DND-41 (cell line): ENCODE data around the gene HDAC3.

ENCODE experiments used
- ATAC-seq: fragments of 200-7000 bp; cut with Tn5 transposase; 3 replicates; pipeline ENCODE4 v1.9.1; 2021; ENCODE audit warnings: low read depth; ENCODE audit not compliant: insufficient read depth
- DNase-seq: peaks from one replicate; pipeline ENCODE4 v3.0.0-alpha.2; 2020
- H2AFZ ChIP-seq: 2 replicates; pipeline ENCODE4 v1.6.0; 2012; ENCODE audit warnings: low read depth, low read length
- H3K27ac ChIP-seq: 2 replicates; pipeline ENCODE4 v1.5.1; 2012; ENCODE audit warnings: low read length, inconsistent platforms
- H3K27me3 ChIP-seq: fragments of 200-600 bp; sonication (generic); 2 replicates; pipeline ENCODE4 v1.6.0; 2012; ENCODE audit warnings: low read length, mild to moderate bottlenecking, inconsistent platforms; ENCODE audit not compliant: insufficient read depth, poor library complexity
- H3K36me3 ChIP-seq: 2 replicates; pipeline ENCODE4 v1.5.1; 2012; ENCODE audit warnings: low read length, inconsistent platforms; ENCODE audit not compliant: insufficient read depth
- H3K4me1 ChIP-seq: 2 replicates; pipeline ENCODE4 v1.5.1; 2012; ENCODE audit warnings: mild to moderate bottlenecking, low read length; ENCODE audit not compliant: insufficient read depth
- H3K4me2 ChIP-seq: 2 replicates; pipeline ENCODE4 v1.6.0; 2012; ENCODE audit warnings: mild to moderate bottlenecking, moderate library complexity, low read length, inconsistent platforms; ENCODE audit not compliant: insufficient read depth
- H3K4me3 ChIP-seq, 2 experiments: fragments of 200-600 bp in 1 of 2; shearing (Covaris generic) in 1 of 2; 2 replicates each; pipeline ENCODE4 v1.5.1; 2012 to 2016; ENCODE audit warnings: inconsistent platforms in 2 of 2, low read length in 2 of 2, mild to moderate bottlenecking in 2 of 2, low read depth in 1 of 2, moderate library complexity in 1 of 2
- H3K79me2 ChIP-seq: 2 replicates; pipeline ENCODE4 v1.6.0; 2012; ENCODE audit warnings: low read length, inconsistent platforms; ENCODE audit not compliant: insufficient read depth
- H3K9ac ChIP-seq: 2 replicates; pipeline ENCODE4 v1.6.0; 2012; ENCODE audit warnings: low read depth, mild to moderate bottlenecking, inconsistent platforms, low read length, moderate library complexity
- H3K9me3 ChIP-seq: 2 replicates; pipeline ENCODE4 v1.5.1; 2012; ENCODE audit warnings: low read length, moderate library complexity, mild to moderate bottlenecking, inconsistent platforms; ENCODE audit not compliant: insufficient read depth, severe bottlenecking
- H4K20me1 ChIP-seq: 2 replicates; pipeline ENCODE4 v1.6.0; 2012; ENCODE audit warnings: low read length; ENCODE audit not compliant: insufficient read depth
- EZH2 ChIP-seq: IDR thresholded peaks from 3 replicates; pipeline ENCODE4 v1.6.1; 2012; ENCODE audit warnings: borderline replicate concordance, low read depth, mild to moderate bottlenecking, moderate library complexity, low read length, inconsistent platforms; ENCODE audit not compliant: severe bottlenecking
- TF ChIP-seq, protein P1 (sequence below): IDR thresholded peaks from 2 replicates; pipeline ENCODE4 v1.5.1; 2012; ENCODE audit warnings: borderline replicate concordance, low read length, moderate library complexity, mild to moderate bottlenecking; ENCODE audit not compliant: poor library complexity, severe bottlenecking; ENCODE audit errors: extremely low read depth

The HDAC3 gene

GRCh38 chr5:141636413-141637122 lies at the start of gene HDAC3, which contains the start of gene RELL2:
TSS of gene HDAC3 (minus strand) at chr5:141636849. CDS start at chr5:141636790, 59 bp downstream.
TSS of gene RELL2 (plus strand) at chr5:141636997. CDS start at chr5:141638226, 1,229 bp downstream.
- H3K4me1 ChIP-seq = peaks cover 43% of the 10 kb centered on the region
- peak within 1 kb of the TSS; percentile 82 to 98 for H3K4me3 ChIP-seq
- no peak for TF ChIP-seq EZH2
- TF ChIP-seq, protein P1, sequence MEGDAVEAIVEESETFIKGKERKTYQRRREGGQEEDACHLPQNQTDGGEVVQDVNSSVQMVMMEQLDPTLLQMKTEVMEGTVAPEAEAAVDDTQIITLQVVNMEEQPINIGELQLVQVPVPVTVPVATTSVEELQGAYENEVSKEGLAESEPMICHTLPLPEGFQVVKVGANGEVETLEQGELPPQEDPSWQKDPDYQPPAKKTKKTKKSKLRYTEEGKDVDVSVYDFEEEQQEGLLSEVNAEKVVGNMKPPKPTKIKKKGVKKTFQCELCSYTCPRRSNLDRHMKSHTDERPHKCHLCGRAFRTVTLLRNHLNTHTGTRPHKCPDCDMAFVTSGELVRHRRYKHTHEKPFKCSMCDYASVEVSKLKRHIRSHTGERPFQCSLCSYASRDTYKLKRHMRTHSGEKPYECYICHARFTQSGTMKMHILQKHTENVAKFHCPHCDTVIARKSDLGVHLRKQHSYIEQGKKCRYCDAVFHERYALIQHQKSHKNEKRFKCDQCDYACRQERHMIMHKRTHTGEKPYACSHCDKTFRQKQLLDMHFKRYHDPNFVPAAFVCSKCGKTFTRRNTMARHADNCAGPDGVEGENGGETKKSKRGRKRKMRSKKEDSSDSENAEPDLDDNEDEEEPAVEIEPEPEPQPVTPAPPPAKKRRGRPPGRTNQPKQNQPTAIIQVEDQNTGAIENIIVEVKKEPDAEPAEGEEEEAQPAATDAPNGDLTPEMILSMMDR = no peak
- H2AFZ ChIP-seq = peak within 1 kb of the TSS; percentile 99
- H3K27me3 ChIP-seq = no peaks in the 10 kb centered on the region
- H3K9ac ChIP-seq = peak within 1 kb of the TSS; percentile 87
- H3K79me2 ChIP-seq = peaks cover 46% of the 10 kb centered on the region
- H3K27ac ChIP-seq = peak within 1 kb of the TSS; percentile 89
- DNase-seq (peak; percentile 93), ATAC-seq (peak; percentile 89)
- peaks cover 25% of the 10 kb centered on the region for H3K36me3 ChIP-seq
- H3K4me2 ChIP-seq = peak within 1 kb of the TSS; percentile 100
- peaks cover 25% of the 10 kb centered on the region for H4K20me1 ChIP-seq
- H3K9me3 ChIP-seq = no peaks in the 10 kb centered on the region

DNA sequence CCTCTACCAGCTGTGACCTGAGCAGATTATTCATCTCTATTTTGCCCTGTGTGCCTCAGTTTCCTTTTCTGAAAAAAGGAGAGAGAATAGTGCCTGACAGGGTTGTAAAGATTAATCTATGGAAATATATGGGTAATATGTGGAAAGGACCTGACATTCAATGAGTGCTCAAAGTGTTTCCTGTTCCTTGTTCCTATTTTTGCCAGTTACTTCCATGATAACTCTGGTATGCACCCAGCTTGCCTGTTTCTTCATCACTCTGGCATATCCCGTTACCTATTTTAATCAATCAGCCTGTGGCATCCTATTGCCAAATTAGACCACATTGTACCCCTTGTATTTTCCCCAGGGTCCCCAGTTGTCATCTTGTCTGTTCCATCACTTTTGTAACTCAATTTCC lies 48.9 kb upstream of the HDAC3 start:
- Histone ChIP-seq H3K4me3 (no peak overlapping the region), H3K9me3 (no peaks in the 10 kb centered on the region), H3K79me2 (no peaks in the 10 kb centered on the region), H2AFZ (no peak overlapping the region), H3K9ac (no peak overlapping the region), H3K36me3 (no peaks in the 10 kb centered on the region), H4K20me1 (no peaks in the 10 kb centered on the region), H3K4me2 (no peak overlapping the region), H3K4me1 (no peaks in the 10 kb centered on the region), H3K27me3 (peaks cover 17% of the 10 kb centered on the region), H3K27ac (no peak overlapping the region)
- DNase-seq (no peak), ATAC-seq (no peak)
- no peak for TF ChIP-seq EZH2
- TF ChIP-seq, protein P1 = no peak

- Histone ChIP-seq H3K27me3 (peaks cover 3% of the 10 kb centered on the region), H3K9me3 (no peaks in the 10 kb centered on the region), H3K9ac (no peak overlapping the region), H3K4me3 (no peak overlapping the region), H3K27ac (no peak overlapping the region), H3K36me3 (no peaks in the 10 kb centered on the region), H3K4me2 (no peak overlapping the region), H3K79me2 (no peaks in the 10 kb centered on the region), H4K20me1 (no peaks in the 10 kb centered on the region), H3K4me1 (no peaks in the 10 kb centered on the region), H2AFZ (no peak overlapping the region)
- DNase-seq (no peak), ATAC-seq (no peak)
- TF ChIP-seq, protein P1 = no peak
- TF ChIP-seq EZH2 = no peak
Measured at GRCh38 chr5:141683596-141684141, 47.0 kb upstream of the HDAC3 start.
